ENCODE data around the gene ASH1L.

ASH1L gene

GRCh38 chr1:155466996-155467395 lies 95.6 kb downstream of the ASH1L start:
- TF ChIP-seq CTCF (conservative IDR thresholded peaks at IDR 0.05; ENCODE audit: low read depth, low read length): no peak
- DNase-seq (ENCODE audit: low read depth): peak; percentile 32
- no peak overlapping the region for H3K4me3 ChIP-seq (ENCODE audit: low read length)

GRCh38 chr1:155466617-155466972 lies 96.0 kb downstream of the ASH1L start:
- no peak for TF ChIP-seq CTCF (conservative IDR thresholded peaks at IDR 0.05; ENCODE audit: low read depth, low read length)
- DNase-seq (ENCODE audit: low read depth): no peak
- no peak overlapping the region for H3K4me3 ChIP-seq (ENCODE audit: low read length)

DNA sequence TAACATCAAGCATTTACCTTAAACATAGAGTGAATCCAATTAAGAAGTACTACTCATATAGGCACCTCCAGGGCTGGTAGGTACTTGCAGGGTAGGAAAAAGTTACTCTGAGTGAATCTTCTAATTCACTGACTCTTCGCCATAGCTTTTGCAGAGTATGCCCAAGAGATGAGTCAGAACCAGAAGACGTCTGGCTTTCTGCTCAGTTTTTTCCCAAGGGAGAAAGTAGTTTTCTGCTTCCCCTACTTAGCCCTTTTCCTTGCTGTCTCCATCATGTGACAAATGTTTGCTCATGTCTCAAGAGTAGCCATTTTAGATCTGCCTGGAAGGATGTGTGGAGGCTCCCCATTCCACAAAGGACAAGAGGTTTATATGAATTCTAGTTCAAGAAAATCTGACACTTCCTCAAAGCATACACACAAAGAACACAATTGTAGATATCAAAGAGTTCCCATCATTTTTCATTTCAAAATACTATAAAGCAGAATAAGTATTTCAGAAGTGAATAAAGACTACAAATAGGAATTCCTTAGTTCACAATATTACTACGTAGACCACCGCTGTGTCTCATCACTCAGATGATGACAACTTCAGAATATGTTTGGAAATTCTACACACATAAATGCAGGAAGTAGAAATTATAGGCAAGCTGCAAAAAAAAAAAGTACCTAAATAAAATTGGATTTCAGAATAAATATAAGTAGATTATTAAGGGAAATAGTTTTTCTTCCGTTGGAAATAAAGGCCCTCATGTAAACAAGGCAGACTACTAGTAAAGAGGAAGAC lies 98.5 kb downstream of the ASH1L start:
- DNase-seq (ENCODE audit: low read depth): peak; percentile 21
- TF ChIP-seq CTCF (conservative IDR thresholded peaks at IDR 0.05; ENCODE audit: low read depth, low read length): no peak
- H3K4me3 ChIP-seq (ENCODE audit: low read length): no peak overlapping the region

- no peak overlapping the region for H3K4me3 ChIP-seq (ENCODE audit: low read length)
- TF ChIP-seq CTCF (conservative IDR thresholded peaks at IDR 0.05; ENCODE audit: low read depth, low read length): no peak
- DNase-seq (ENCODE audit: low read depth): no peak
Measured at GRCh38 chr1:155458111-155458510, 104.5 kb downstream of the ASH1L start.

DNA sequence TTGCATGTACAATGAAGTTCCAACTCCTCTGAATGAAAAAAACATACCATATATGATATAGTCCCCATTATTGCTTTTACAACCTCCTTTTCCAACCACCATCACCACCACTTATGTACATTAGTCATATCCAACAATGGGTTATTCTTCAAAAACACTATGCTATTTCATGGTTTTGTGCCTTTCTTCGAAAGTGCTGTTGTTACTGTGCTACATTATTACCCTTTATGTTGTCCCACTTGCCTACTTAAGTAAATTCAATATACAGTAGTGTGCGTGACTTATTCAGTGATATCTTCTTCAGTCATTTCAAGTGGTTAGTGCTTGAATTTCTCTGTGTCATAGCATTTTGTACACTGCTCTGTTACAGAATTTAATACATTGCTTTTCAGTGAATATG lies 105.3 kb downstream of the ASH1L start:
- no peak for TF ChIP-seq CTCF (conservative IDR thresholded peaks at IDR 0.05; ENCODE audit: low read depth, low read length)
- DNase-seq (ENCODE audit: low read depth): no peak

DNA sequence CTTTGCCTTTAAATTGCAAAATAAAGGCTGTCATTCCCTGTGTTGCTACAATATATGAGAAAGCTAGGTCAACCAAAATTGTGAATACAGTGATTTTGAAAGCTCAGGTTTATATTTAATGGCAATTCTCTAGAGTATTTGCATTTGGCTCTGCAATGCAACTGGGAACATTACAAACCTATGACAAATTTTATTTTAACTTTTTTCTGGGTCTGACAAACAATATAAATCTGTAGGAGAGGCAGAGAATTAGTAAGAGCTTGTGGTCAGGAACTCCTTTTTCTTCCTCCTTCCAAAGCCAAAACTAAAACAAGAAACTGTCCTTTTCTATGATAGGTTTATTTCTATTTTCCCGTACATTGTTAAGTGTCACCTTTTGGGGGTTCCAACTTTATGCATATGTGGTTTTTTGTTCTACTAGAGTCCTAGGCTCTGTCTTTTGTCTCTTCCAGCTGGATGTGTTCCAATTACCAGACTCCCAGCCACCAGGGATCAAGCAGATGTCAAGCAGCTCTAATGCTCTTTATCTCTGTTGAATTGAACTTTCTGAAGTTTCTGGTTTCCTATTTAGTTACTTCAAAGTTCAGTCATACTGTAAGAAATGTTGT lies 106.9 kb downstream of the ASH1L start:
- no peak for TF ChIP-seq CTCF (conservative IDR thresholded peaks at IDR 0.05; ENCODE audit: low read depth, low read length)

More for the DNA sequence above, 105.3 kb downstream of the ASH1L start:
- H3K4me3 ChIP-seq (ENCODE audit: low read length): no peak overlapping the region

DNA sequence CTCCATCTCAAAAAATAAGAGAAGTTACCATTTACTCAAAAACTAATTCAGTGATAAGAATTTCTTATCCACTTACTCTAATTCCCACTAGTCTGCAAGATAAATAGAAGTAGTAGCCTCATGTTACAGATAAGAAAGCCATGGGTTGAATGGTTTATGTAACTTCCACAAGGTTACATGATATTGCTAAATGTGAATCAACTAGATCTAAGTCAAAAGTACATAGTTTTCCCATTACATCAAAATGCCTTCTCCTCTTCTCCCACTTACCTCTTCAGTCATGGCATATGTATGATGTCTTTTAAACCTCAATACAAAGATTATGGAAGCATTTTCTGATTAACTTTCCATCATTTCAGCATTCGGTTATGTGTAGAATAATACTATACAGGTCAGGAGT lies 108.5 kb downstream of the ASH1L start:
- DNase-seq (ENCODE audit: low read depth): no peak
- no peak overlapping the region for H3K4me3 ChIP-seq (ENCODE audit: low read length)
- no peak for TF ChIP-seq CTCF (conservative IDR thresholded peaks at IDR 0.05; ENCODE audit: low read depth, low read length)

More for the DNA sequence above, 106.9 kb downstream of the ASH1L start:
- DNase-seq (ENCODE audit: low read depth): no peak
- no peak overlapping the region for H3K4me3 ChIP-seq (ENCODE audit: low read length)
